Measurements from ENCODE around the gene ZNF148.
"Not testable (repeated sequence)": the region's sequence is repeated elsewhere in the genome, so short reads cannot be mapped to it uniquely, and the experiment has no call there.

The ZNF148 gene, protein sequence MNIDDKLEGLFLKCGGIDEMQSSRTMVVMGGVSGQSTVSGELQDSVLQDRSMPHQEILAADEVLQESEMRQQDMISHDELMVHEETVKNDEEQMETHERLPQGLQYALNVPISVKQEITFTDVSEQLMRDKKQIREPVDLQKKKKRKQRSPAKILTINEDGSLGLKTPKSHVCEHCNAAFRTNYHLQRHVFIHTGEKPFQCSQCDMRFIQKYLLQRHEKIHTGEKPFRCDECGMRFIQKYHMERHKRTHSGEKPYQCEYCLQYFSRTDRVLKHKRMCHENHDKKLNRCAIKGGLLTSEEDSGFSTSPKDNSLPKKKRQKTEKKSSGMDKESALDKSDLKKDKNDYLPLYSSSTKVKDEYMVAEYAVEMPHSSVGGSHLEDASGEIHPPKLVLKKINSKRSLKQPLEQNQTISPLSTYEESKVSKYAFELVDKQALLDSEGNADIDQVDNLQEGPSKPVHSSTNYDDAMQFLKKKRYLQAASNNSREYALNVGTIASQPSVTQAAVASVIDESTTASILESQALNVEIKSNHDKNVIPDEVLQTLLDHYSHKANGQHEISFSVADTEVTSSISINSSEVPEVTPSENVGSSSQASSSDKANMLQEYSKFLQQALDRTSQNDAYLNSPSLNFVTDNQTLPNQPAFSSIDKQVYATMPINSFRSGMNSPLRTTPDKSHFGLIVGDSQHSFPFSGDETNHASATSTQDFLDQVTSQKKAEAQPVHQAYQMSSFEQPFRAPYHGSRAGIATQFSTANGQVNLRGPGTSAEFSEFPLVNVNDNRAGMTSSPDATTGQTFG

DNA sequence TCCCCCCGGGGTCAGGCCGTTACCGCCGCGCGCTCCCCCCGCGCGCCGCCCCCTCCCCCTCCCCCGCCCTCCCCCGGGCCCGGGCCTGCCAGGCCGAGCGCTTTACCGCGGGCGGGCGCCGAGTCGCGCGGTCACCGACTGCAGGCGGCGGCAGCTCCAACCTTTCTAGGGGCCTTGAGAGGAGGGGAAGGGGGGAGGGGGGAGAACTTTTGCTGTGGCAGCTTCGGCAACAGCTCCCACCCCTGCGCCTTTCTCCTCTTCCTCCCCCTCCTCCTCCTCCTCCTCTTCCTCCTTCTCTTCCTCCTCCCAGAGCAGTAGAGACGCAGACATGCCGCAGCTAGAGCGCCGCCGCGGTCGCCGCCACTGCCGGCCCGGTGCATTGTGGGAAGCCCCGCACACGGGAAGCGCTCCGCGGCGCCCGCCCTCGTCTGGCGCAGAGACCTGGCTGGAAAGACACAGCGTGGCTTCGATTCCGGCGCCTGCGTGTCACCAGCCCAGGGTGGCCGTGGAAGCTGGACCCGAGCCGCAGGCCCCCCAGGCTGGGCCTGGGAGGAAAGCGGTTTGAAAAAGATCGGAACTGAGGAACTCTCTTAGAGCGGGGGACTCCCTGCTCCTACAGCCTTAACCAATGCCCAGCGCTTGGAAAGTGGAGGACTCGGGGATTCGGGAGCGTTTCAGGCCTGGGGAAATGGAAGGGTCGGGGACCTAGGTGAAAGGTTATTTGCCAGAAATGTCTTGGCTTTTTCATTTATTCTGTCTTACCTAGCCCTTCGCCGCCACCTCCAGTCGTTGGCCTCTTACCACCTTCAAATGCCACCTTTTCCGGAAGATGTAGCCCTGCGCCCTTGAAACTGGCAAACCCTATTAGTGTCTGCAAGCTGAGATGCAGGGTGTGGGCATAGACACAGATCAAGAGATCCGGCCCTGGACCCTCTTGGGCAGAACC is at the start of gene ZNF148:
ZNF148 (minus strand) TSS at position 330 of the 946 bp plus-strand sequence. CDS start 61,685 bp downstream, outside the sequence.
- peak; percentile 81 for DNase-seq (ENCODE audit: low read depth)
- H3K4me3 ChIP-seq (ENCODE audit: control insufficient read depth, low read depth, low read length): peak within 1 kb of the TSS; percentile 91
- TF ChIP-seq, protein P1, sequence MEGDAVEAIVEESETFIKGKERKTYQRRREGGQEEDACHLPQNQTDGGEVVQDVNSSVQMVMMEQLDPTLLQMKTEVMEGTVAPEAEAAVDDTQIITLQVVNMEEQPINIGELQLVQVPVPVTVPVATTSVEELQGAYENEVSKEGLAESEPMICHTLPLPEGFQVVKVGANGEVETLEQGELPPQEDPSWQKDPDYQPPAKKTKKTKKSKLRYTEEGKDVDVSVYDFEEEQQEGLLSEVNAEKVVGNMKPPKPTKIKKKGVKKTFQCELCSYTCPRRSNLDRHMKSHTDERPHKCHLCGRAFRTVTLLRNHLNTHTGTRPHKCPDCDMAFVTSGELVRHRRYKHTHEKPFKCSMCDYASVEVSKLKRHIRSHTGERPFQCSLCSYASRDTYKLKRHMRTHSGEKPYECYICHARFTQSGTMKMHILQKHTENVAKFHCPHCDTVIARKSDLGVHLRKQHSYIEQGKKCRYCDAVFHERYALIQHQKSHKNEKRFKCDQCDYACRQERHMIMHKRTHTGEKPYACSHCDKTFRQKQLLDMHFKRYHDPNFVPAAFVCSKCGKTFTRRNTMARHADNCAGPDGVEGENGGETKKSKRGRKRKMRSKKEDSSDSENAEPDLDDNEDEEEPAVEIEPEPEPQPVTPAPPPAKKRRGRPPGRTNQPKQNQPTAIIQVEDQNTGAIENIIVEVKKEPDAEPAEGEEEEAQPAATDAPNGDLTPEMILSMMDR (conservative IDR thresholded peaks at IDR 0.05; ENCODE audit: control insufficient read depth, insufficient read depth, low read depth, low read length): no peak

DNA sequence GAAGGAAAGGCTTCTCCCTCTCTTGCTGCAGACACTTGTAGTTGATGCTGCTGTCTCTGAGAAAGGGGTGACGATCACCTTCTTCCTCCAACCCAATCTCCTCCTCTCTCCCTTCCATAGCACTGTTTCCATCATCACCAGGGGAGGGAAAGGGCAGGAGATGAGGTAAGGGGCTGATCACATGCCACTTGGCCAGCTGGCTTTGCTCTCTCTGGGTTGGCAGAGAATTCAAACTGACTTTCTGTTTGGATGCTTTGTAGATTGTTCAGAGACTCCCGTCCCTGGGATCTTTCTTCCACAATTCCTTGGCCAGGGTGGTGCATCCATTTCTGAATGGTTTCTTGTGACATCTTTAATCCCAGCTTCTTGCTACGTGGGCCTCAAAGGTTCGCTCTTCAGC is 43.2 kb upstream of the ZNF148 start:
- DNase-seq (ENCODE audit: low read depth): peak; percentile 11
- H3K4me3 ChIP-seq (ENCODE audit: control insufficient read depth, low read depth, low read length): no peak overlapping the region
- TF ChIP-seq, protein P1 (conservative IDR thresholded peaks at IDR 0.05; ENCODE audit: control insufficient read depth, insufficient read depth, low read depth, low read length): no peak

DNA sequence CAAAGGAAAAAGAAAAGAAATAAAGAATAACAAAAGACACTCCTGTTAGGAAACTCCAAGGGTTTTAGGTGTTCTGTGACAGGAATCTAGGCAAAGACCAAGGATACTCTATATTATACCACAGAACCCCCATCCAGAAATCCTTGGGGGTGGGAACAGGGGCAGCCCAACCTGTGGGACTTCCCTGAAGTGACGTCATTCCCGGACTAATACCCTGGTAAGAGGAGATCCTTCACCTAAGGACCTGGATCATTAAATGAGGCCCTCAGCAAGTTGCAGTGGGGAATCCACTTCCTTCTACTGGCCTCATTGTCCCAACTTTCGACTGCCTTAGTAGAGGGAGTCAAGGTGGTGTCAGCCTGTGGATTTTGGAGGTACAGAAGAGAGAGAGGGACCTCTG is 41.1 kb upstream of the ZNF148 start:
- TF ChIP-seq, protein P1 (conservative IDR thresholded peaks at IDR 0.05; ENCODE audit: control insufficient read depth, insufficient read depth, low read depth, low read length): no peak
- no peak overlapping the region for H3K4me3 ChIP-seq (ENCODE audit: control insufficient read depth, low read depth, low read length)
- DNase-seq (ENCODE audit: low read depth): no peak

DNA sequence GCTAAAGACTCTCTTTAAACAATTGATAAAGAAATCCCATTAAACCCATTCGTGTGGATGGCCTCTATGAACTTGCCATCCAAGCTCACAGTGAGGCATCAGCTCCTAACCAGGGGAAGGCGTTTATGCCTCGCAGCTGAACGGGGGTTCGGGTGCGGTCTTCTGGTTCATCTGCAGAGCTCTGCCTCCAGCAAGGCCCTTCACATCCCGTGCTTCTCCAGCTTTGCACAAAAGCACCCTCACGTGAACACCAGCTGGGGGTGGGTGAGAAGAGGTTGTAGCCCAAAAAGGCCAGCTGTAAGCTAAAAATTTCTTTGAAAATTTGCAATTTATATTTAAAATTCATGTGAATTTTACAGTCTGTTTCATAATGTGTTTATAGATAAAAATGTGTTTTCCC is 39.5 kb upstream of the ZNF148 start:
- no peak for DNase-seq (ENCODE audit: low read depth)
- no peak overlapping the region for H3K4me3 ChIP-seq (ENCODE audit: control insufficient read depth, low read depth, low read length)
- TF ChIP-seq, protein P1 (conservative IDR thresholded peaks at IDR 0.05; ENCODE audit: control insufficient read depth, insufficient read depth, low read depth, low read length): no peak

DNA sequence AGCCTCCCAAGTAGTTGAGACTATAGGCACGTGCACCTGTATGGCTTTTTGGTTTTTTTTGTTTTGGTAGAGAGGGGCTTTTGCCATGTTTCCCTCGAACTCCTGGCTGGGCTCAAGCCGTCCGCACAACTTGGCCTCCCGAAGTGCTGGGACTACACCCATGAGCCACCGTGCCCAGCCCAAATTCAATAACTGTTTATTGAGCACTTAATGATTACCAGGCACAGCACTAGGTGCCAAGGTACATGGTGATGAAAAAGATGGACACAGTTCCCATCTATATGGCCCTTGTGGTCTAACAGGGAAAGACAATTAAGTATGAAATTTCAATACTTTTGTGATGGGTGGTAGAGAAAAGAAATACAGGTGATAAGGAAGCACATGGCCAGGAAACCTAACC is 35.8 kb upstream of the ZNF148 start:
- H3K4me3 ChIP-seq (ENCODE audit: control insufficient read depth, low read depth, low read length): no peak overlapping the region
- DNase-seq (ENCODE audit: low read depth): no peak
- TF ChIP-seq, protein P1 (conservative IDR thresholded peaks at IDR 0.05; ENCODE audit: control insufficient read depth, insufficient read depth, low read depth, low read length): no peak

DNA sequence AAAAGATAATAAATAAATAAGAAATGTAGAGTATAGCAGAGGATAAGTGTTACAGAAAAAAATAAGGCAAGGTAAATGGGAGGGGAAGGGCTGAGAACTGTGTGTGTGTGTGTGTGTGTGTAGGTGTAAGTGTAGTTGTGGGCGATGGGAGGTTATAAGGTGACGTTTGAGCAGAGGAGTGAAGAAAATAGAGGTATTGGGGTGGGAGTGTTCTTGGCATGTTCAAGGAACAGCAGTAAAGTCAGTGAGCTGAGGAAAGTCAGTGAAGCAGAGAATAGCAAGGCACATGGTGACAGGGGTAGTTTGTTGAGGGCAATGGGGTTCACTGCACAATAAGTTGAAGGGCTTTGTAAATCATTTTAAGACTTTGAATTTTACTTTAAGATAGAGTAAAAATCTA is 30.9 kb upstream of the ZNF148 start:
- no peak overlapping the region for H3K4me3 ChIP-seq (ENCODE audit: control insufficient read depth, low read depth, low read length)
- TF ChIP-seq, protein P1 (conservative IDR thresholded peaks at IDR 0.05; ENCODE audit: control insufficient read depth, insufficient read depth, low read depth, low read length): no peak
- no peak for DNase-seq (ENCODE audit: low read depth)

DNA sequence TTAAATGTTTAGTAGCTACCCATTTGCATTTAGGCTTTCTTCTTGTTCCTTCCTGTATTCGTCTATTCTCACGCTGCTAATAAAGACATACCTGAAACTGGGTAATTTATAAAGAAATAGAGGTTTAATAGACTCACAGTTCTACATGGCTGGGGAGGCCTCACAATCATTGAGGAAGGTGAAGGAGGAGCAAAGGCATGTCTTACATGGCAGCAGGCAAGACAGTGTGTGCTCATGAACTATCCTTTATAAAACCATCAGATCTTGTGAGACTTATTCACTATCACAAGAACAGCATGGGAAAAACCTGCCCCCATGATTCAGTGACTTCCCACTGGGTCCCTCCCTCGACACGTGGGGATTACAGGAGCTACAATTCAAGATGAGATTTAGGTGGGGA is 30.4 kb upstream of the ZNF148 start:
- DNase-seq (ENCODE audit: low read depth); H3K4me3 ChIP-seq (ENCODE audit: control insufficient read depth, low read depth, low read length): not testable (repeated sequence)
